Activated naive CD4-positive, alpha-beta T cell treated with anti-CD3 and anti-CD28 coated beads, Interleukin-2, amount 10 ng/mL, durations not matched to agents 7 days and 5 days (primary cell): ENCODE data around the gene TAAR5.
"Not testable (repeated sequence)": the region's sequence is repeated elsewhere in the genome, so short reads cannot be mapped to it uniquely, and the experiment has no call there.

Source experiments
- CTCF ChIA-PET: fragments of 350-600 bp; sonication (Branson Sonifier 250); formaldehyde crosslinking; loops from one replicate; lab custom pipeline; 2021; ENCODE audit warnings: antibody characterized with exemption; lab: Charles Lee
- DNase-seq: peaks from one replicate; pipeline ENCODE4 v3.0.0-alpha.2; 2020
- H3K27ac Mint-ChIP-seq: one replicate; pipeline ENCODE4 v1.8.0; 2021; ENCODE audit warnings: mild to moderate bottlenecking, moderate library complexity, mixed read lengths
- H3K27me3 Mint-ChIP-seq: one replicate; pipeline ENCODE4 v1.8.0; 2021; ENCODE audit warnings: mild to moderate bottlenecking, mixed read lengths
- H3K36me3 Mint-ChIP-seq: one replicate; pipeline ENCODE4 v1.8.0; 2021; ENCODE audit warnings: mixed read lengths
- H3K4me1 Mint-ChIP-seq: one replicate; pipeline ENCODE4 v1.8.0; 2021; ENCODE audit warnings: mixed read lengths
- H3K4me3 Mint-ChIP-seq: one replicate; pipeline ENCODE4 v1.8.0; 2021; ENCODE audit warnings: mild to moderate bottlenecking, moderate library complexity, mixed read lengths
- H3K9me3 Mint-ChIP-seq: one replicate; pipeline ENCODE4 v1.8.0; 2021; ENCODE audit warnings: mixed read lengths

Gene TAAR5

DNA sequence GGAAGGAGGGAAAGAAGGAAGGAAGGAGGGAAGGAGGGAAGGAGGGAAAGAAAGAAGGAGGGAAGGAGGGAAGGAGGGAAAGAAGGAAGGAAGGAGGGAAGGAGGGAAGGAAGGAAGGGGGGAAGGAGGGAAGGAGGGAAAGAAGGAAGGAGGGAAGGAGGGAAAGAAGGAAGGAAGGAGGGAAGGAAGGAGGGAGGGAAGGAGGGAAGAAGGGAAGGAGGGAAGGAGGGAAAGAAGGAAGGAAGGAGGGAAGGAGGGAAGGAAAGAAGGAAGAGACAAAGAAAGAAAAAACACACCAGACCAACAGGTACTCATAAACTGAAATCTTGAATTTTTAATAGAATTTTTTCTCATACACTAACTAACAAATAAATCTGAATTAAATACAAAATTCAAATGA is 11.4 kb upstream of the TAAR5 start:
- CTCF ChIA-PET, H3K4me1 Mint-ChIP-seq, DNase-seq, H3K9me3 Mint-ChIP-seq, H3K27me3 Mint-ChIP-seq, H3K36me3 Mint-ChIP-seq, H3K27ac Mint-ChIP-seq, H3K4me3 Mint-ChIP-seq: not testable (repeated sequence)

GRCh38 chr6:132598473-132598872 is 8.9 kb upstream of the TAAR5 start:
- no peak overlapping the region for H3K4me3 Mint-ChIP-seq
- H3K4me1 Mint-ChIP-seq: no peaks in the 10 kb centered on the region
- peaks cover 9% of the 10 kb centered on the region for H3K27me3 Mint-ChIP-seq
- no peak overlapping the region for H3K27ac Mint-ChIP-seq
- no peaks in the 10 kb centered on the region for H3K9me3 Mint-ChIP-seq
- no peaks in the 10 kb centered on the region for H3K36me3 Mint-ChIP-seq
- CTCF ChIA-PET: no interaction called here
- DNase-seq: no peak

GRCh38 chr6:132596201-132596600 is 6.7 kb upstream of the TAAR5 start:
- Mint-ChIP-seq H3K27ac (no peak overlapping the region), H3K27me3 (peaks cover 15% of the 10 kb centered on the region), H3K9me3 (no peaks in the 10 kb centered on the region), H3K4me3 (no peak overlapping the region), H3K36me3 (no peaks in the 10 kb centered on the region), H3K4me1 (no peaks in the 10 kb centered on the region)
- CTCF ChIA-PET: no interaction called here
- DNase-seq: no peak

DNA sequence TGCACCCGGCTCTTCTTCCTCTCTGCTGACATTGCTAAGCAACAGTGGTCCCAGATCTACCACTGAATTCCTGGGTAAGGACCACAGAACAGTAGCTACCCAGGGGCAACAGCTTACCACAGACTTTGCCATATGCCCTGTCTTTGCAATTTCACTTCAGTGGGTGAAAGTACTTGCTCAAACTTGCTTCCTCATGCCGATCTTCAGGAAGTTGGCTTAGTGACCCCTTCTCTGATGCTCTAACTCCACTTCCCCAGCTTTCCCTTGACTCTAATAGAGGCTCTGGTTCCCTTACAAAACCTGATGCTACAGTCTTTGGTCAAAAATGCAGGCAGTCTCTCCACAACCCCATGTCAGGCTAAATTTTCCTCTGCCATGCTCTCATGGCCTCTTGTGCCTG is 3.3 kb upstream of the TAAR5 start:
- no peaks in the 10 kb centered on the region for H3K36me3 Mint-ChIP-seq
- CTCF ChIA-PET: no interaction called here
- H3K9me3 Mint-ChIP-seq: no peaks in the 10 kb centered on the region
- no peak for DNase-seq
- no peaks in the 10 kb centered on the region for H3K4me1 Mint-ChIP-seq
- no peak overlapping the region for H3K4me3 Mint-ChIP-seq
- no peak overlapping the region for H3K27ac Mint-ChIP-seq
- peaks cover 18% of the 10 kb centered on the region for H3K27me3 Mint-ChIP-seq

GRCh38 chr6:132590362-132590761 is 821 bp upstream of the TAAR5 start:
- Mint-ChIP-seq H3K27ac (no peak overlapping the region), H3K36me3 (no peaks in the 10 kb centered on the region), H3K4me1 (no peaks in the 10 kb centered on the region), H3K27me3 (peaks cover 18% of the 10 kb centered on the region), H3K4me3 (no peak overlapping the region), H3K9me3 (no peaks in the 10 kb centered on the region)
- no peak for DNase-seq
- CTCF ChIA-PET: interaction anchor here (0.6 kb wide), 1 partner anchor 218 kb away, joined by 3 read pairs; no protein-coding TSS in a partner anchor

GRCh38 chr6:132587424-132587823 is 2.1 kb downstream of the TAAR5 start:
- CTCF ChIA-PET: no interaction called here
- Mint-ChIP-seq H3K4me3 (no peak overlapping the region), H3K27ac (no peak overlapping the region), H3K27me3 (peaks cover 9% of the 10 kb centered on the region), H3K36me3 (no peaks in the 10 kb centered on the region), H3K9me3 (no peaks in the 10 kb centered on the region), H3K4me1 (no peaks in the 10 kb centered on the region)
- no peak for DNase-seq

GRCh38 chr6:132584698-132585097 is 4.8 kb downstream of the TAAR5 start:
- Mint-ChIP-seq H3K4me1 (no peaks in the 10 kb centered on the region), H3K9me3 (no peaks in the 10 kb centered on the region), H3K36me3 (no peaks in the 10 kb centered on the region), H3K27ac (no peak overlapping the region), H3K27me3 (peaks cover 14% of the 10 kb centered on the region), H3K4me3 (no peak overlapping the region)
- DNase-seq: no peak
- CTCF ChIA-PET: no interaction called here

DNA sequence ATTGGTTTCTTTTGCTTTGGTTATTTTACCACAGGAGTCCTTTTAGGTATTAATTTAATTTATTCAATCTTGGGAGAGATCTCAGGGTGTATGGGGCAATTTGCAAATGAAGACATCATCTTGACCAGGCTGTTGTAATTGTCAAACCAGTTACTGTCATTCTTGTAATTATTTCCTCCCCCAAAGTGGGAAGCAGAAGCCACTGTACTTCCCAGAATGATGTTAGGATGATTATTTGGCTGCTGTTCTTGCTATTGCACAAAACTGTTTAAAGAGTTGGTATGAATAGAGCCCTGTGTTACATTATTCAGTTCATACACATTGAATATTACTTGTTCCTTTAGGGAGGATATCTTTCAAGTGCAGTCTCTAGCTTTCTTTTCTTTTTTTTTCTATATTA is 17.8 kb downstream of the TAAR5 start:
- Mint-ChIP-seq H3K27ac (no peak overlapping the region), H3K27me3 (peaks cover 12% of the 10 kb centered on the region)

DNA sequence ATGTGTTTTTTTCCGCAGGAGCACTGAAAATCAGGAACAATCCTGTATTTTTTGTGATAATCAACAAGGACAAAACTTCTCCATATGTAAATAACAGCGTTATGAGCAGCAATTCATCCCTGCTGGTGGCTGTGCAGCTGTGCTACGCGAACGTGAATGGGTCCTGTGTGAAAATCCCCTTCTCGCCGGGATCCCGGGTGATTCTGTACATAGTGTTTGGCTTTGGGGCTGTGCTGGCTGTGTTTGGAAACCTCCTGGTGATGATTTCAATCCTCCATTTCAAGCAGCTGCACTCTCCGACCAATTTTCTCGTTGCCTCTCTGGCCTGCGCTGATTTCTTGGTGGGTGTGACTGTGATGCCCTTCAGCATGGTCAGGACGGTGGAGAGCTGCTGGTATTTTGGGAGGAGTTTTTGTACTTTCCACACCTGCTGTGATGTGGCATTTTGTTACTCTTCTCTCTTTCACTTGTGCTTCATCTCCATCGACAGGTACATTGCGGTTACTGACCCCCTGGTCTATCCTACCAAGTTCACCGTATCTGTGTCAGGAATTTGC is 19.2 kb downstream of the TAAR5 start, which contains the start of gene TAAR6:
Gene TAAR6 (plus strand): TSS at position 102 of the 557 bp plus-strand sequence. CDS start 0 bp downstream, at position 102.
- peaks cover 12% of the 10 kb centered on the region for H3K27me3 Mint-ChIP-seq
- CTCF ChIA-PET: no interaction called here

More for the DNA sequence above, 17.8 kb downstream of the TAAR5 start:
- CTCF ChIA-PET: no interaction called here
- Mint-ChIP-seq H3K36me3 (no peaks in the 10 kb centered on the region), H3K9me3 (no peaks in the 10 kb centered on the region), H3K4me1 (no peaks in the 10 kb centered on the region), H3K4me3 (no peak overlapping the region)
- no peak for DNase-seq

DNA sequence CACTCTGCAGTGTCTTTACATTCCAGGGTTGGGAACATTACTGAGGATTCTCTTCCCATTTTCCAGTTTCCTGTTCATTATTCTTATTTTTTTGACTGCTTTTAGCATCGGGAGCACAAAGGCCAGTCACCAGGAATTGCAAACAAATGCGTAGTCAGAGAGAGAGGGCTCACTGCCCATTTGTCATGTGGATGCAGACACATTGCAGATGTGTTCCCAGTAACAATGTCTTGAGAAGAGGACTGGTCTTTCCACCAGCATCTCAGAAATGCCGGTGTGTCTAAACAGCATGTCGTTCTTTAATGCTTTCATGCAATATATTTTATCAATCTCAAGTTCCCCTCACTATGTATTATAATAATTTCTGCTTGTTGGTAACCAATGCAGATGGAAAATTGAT is 20.4 kb downstream of the TAAR5 start:
- Mint-ChIP-seq H3K4me1 (no peaks in the 10 kb centered on the region), H3K9me3 (no peaks in the 10 kb centered on the region), H3K27ac (no peak overlapping the region), H3K36me3 (no peaks in the 10 kb centered on the region), H3K27me3 (peaks cover 12% of the 10 kb centered on the region), H3K4me3 (no peak overlapping the region)
- CTCF ChIA-PET: no interaction called here
- no peak for DNase-seq

More for the DNA sequence above, 19.2 kb downstream of the TAAR5 start, which contains the start of gene TAAR6:
- DNase-seq: no peak
- H3K36me3 Mint-ChIP-seq: no peaks in the 10 kb centered on the region
- H3K27ac Mint-ChIP-seq: no peak within 1 kb of the TSS
- H3K4me1 Mint-ChIP-seq: no peaks in the 10 kb centered on the region
- H3K4me3 Mint-ChIP-seq: no peak within 1 kb of the TSS
- H3K9me3 Mint-ChIP-seq: no peaks in the 10 kb centered on the region

GRCh38 chr6:132568611-132569010 is 20.9 kb downstream of the TAAR5 start:
- no peaks in the 10 kb centered on the region for H3K9me3 Mint-ChIP-seq
- H3K27ac Mint-ChIP-seq: no peak overlapping the region
- no peaks in the 10 kb centered on the region for H3K4me1 Mint-ChIP-seq
- H3K4me3 Mint-ChIP-seq: no peak overlapping the region
- peaks cover 10% of the 10 kb centered on the region for H3K27me3 Mint-ChIP-seq
- no peaks in the 10 kb centered on the region for H3K36me3 Mint-ChIP-seq
- no peak for DNase-seq
- CTCF ChIA-PET: no interaction called here

DNA sequence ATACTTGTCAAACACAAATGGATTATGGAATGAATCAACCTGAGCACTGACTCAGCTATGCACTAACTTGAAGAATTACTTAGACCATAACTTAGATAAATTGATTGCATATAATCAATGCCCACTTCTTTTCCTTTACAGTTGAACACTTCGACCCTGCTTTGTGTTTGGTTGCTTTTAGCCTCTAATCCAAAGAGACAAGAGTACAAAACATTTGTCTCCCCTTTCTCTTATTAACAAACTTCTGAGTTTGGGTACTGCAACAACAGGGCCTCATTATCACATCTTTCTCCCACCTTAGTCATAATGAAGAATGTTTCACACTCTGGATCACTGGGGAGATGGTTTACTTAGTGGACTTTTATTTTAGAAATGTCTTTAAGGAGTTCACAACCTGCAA is 22.0 kb downstream of the TAAR5 start:
- no peak overlapping the region for H3K27ac Mint-ChIP-seq
- H3K4me3 Mint-ChIP-seq: no peak overlapping the region
- CTCF ChIA-PET: no interaction called here
- peaks cover 6% of the 10 kb centered on the region for H3K27me3 Mint-ChIP-seq
- H3K36me3 Mint-ChIP-seq: no peaks in the 10 kb centered on the region
- no peak for DNase-seq
- H3K9me3 Mint-ChIP-seq: no peaks in the 10 kb centered on the region
- no peaks in the 10 kb centered on the region for H3K4me1 Mint-ChIP-seq

- DNase-seq: no peak
- Mint-ChIP-seq H3K4me1 (no peaks in the 10 kb centered on the region), H3K9me3 (no peaks in the 10 kb centered on the region), H3K27ac (no peak overlapping the region), H3K36me3 (no peaks in the 10 kb centered on the region), H3K4me3 (no peak overlapping the region), H3K27me3 (peaks cover 6% of the 10 kb centered on the region)
- CTCF ChIA-PET: no interaction called here
These were observed 23.1 kb downstream of the TAAR5 start for GRCh38 chr6:132566404-132566803.

DNA sequence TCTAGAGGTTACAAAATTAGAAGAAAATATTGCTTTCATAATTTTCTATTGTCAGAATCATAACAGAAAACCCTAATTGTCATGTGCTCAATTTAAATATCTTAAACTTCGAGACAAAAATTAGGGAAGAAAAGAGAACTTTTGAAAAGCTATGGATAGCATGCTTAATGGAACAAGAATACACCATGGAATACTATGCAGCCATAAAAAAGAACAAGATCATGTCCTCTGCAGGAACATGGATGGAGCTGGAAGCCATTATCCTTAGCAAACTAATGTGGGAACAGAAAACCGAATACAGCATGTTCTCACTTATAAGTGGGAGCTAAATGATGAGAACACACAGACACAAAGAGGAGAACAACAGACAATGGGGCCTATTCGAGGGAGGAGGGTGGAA is 29.5 kb downstream of the TAAR5 start:
- H3K9me3 Mint-ChIP-seq, H3K4me3 Mint-ChIP-seq, H3K27me3 Mint-ChIP-seq, H3K27ac Mint-ChIP-seq, DNase-seq, CTCF ChIA-PET, H3K36me3 Mint-ChIP-seq, H3K4me1 Mint-ChIP-seq: not testable (repeated sequence)

GRCh38 chr6:132552372-132552771 is 37.2 kb downstream of the TAAR5 start, which contains the start of gene TAAR8:
Gene TAAR8 (plus strand): TSS chr6:132552672. CDS start chr6:132552693, 21 bp downstream.
- DNase-seq: no peak
- Mint-ChIP-seq H3K27me3 (peaks cover 32% of the 10 kb centered on the region), H3K4me3 (no peak within 1 kb of the TSS), H3K27ac (no peak within 1 kb of the TSS), H3K4me1 (no peaks in the 10 kb centered on the region), H3K9me3 (no peaks in the 10 kb centered on the region), H3K36me3 (no peaks in the 10 kb centered on the region)
- CTCF ChIA-PET: interaction anchor here (2.7 kb wide), 1 partner anchor 21 kb away, joined by 10 read pairs; no protein-coding TSS in a partner anchor
